GM21825 (cell line): ENCODE data around the gene PCDHGC5.

Experiments
- ATAC-seq: cut with Tn5 transposase; IDR thresholded peaks from one replicate; pipeline ENCODE4 v1.9.1; 2021; ENCODE audit warnings: mild to moderate bottlenecking, moderate library complexity; ENCODE audit not compliant: unreplicated experiment

Gene PCDHGC5

DNA sequence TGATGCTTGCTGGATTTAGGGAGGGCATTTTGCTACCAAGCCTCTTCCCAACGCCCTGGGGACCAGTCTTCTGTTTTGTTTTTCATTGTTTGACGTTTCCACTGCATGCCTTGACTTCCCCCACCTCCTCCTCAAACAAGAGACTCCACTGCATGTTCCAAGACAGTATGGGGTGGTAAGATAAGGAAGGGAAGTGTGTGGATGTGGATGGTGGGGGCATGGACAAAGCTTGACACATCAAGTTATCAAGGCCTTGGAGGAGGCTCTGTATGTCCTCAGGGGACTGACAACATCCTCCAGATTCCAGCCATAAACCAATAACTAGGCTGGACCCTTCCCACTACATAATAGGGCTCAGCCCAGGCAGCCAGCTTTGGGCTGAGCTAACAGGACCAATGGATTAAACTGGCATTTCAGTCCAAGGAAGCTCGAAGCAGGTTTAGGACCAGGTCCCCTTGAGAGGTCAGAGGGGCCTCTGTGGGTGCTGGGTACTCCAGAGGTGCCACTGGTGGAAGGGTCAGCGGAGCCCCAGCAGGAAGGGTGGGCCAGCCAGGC is 23.0 kb downstream of the PCDHGC5 start:
- ATAC-seq = no peak

DNA sequence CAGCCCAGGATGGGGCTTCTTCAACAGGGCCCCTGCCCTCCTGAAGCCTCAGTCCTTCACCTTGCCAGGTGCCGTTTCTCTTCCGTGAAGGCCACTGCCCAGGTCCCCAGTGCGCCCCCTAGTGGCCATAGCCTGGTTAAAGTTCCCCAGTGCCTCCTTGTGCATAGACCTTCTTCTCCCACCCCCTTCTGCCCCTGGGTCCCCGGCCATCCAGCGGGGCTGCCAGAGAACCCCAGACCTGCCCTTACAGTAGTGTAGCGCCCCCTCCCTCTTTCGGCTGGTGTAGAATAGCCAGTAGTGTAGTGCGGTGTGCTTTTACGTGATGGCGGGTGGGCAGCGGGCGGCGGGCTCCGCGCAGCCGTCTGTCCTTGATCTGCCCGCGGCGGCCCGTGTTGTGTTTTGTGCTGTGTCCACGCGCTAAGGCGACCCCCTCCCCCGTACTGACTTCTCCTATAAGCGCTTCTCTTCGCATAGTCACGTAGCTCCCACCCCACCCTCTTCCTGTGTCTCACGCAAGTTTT is 23.6 kb downstream of the PCDHGC5 start:
- no peak for ATAC-seq

DNA sequence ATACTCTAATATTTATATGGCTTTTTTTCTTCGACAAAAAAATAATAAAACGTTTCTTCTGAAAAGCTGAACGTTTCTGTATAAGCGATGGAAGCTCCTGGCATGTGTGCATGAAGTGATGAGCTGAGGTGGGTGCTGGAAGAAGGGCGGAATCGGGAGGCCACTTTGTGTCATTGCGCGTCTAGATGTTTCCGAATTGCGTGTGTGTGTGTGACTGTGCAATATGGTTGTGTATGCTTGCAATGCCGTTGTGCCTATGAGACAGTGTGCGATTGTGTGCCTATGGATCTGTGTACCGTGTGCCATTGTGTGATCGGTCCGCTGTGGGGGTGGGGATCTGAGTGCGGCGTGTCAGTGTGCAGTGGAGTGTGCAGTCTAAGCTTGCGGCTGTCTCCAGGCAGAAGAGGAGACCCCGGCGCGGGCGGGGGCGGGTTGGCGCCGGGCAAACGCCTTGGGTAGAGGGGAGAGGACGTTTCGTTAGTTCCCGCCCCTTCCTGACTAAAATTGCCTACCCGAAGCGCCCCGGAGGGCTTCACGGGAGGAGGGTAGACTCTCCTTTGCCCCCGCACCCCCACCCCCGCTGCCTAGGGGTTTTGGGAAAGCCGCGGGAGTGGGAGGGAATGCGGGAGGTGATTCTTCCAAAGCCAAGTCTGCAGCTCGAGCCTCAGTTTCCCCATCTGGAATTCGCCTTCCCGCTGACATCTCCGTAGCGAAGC is 24.2 kb downstream of the PCDHGC5 start:
- no peak for ATAC-seq

DNA sequence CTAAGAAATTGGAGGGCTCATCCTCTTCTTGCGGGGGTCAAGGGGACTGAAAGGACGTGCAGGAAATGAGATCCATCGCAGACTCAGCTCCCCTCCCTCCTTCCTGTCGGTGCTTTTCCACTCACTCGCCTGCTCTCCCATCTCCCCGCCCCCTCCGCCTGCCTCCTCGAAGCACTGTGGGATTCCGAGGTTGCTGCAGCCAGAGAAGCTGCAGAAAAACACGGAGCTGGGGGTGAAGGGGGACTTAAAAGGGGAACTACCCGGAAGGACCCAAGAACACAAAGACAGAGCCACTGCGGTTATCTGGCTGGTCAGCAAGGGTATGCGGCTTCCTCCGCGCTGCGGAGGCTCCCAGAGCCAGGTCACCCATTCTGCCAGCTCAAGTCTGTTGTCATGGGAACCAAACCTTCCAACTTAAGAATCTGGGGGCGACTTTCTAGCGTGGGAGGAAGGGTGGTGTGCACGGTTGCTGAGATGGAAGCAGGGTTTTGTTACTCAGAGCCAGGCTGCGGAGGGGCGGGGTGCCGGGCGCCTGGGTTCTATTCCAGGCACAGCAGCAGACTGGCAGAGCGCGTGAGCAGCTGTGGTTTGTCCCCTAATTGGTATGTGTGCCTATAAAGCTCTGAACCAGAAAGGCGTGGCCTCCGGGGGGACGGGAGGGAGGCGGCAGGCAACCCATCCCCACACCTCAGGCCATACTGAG is 24.9 kb downstream of the PCDHGC5 start:
- ATAC-seq = peak; percentile 32

DNA sequence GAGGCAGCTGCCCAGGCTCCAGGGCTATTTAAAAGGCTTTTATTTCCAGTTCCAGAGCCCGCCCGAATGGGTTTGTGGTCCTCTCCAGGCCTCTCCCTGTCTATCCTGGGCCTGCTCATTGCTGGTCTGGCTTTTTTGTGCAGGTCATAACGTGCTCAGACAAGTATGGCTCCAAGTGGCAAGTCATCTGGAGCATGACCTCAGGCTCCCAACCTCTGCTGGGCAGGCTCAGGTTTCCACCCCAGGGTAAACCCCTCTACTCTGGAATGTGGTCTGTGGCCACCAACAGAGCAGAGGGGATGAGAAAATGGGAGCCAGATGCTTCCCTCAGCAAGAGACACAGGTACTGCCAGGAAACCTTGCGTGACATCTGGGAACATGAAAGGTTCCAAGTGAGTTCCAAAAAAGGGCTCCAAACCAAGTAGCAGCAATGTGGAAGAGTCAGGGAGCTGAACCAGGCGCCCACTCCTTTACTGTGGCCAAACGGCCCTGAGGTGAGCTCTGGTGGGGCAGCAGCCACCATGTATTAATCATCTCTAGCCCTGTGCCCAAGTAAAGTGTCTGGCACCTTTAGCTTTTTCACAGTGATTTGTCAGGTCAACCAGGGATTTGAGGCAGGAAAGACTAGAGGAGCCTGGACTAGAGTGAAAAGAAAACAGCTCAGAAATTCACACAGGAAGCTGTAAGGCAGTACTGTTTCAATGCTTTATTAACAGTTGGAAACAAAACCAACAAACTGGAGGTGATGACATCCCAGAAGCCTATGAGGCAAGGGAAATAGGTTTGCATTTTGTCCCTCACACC is 25.7 kb downstream of the PCDHGC5 start:
- ATAC-seq = no peak

DNA sequence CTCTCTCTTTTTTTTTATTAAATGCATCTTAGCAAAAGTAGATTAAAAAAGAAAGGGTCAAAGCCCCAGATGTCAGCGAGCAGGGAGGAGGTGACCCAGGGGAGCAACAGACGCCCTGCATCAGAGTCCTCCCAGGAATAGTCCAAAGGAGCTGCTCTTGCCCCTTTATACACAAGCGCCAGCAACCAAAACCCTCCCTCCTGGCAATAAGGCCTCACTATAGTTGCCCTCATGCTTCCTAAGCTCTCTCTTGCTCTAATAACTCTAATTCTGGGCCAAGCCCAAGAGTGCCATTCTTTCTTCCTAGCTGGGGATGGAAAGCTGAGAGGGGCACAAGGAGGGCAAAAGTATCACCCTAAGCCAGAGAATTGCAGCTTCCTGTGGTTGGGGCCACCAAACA is 26.3 kb downstream of the PCDHGC5 start:
- ATAC-seq = no peak

DNA sequence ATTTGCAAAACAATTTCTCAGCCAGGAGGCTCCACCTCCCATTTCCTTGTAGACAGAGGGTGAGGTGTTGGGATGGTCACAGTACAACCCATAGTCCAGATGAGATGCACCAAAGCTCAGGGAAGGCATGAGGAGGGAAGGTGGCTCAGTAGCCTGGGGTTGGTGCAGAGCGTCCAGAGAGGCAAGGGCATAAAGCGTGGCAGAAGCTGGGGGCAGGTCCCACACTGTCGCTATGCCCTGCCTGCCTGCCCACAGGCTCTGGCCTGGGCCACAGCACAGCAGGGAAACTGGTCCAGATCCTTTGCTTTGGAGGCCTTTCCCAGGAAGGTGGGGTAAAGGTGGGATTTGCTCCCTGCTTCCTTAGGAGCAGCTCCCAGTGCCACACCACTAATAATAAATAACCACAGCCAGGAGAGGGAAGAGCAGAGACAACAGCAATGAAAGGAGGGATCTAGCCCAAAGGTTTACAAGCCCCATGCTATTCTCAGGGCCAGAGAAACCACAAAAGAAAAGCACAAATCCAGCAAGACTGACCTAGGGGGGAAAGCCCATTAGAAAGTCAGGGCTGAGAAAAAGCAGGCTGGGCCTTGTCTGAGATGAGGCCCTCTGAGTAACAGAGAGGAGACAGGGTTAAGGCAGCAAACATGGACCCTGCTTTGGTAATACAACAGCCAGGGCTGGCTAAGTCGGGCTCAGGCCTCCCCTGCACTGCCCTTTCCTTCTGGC is 27.2 kb downstream of the PCDHGC5 start:
- ATAC-seq = no peak

DNA sequence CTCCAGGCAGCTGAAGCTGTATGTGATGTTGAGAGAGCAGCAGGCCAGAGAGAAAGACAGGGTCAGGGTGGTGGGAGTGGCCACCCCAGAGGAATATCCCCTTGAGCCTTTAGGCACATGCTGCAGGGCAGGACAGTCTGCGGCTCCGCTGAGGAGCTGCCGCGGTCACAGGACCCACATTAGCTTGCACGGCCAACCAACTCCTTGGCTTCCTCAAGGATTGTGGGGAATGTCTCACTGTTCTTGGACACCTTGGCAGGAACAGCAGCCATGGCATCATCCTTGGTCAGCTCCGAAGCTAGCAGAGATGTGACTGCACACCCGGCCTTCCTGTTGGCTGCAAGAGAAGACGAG is 27.8 kb downstream of the PCDHGC5 start:
- ATAC-seq = no peak

DNA sequence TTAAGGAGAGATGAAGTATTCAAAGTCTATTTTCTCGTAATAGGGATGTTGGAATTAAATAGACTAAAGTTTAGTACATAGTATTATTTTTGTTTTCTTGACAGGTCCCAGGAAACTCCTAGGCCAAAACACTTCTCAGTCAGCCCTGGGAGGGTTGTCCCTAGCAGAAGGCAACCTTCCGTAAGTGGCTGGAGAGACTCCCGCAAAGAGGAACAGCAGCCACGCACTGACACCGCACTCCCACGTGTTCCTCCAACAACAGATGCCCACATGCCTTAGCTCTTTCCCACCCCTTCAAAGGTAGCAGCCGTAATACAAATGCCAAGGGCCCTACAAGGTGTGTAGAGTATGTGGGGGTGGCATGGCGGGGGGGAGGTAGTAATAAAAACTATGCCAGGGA is 28.4 kb downstream of the PCDHGC5 start:
- no peak for ATAC-seq

DNA sequence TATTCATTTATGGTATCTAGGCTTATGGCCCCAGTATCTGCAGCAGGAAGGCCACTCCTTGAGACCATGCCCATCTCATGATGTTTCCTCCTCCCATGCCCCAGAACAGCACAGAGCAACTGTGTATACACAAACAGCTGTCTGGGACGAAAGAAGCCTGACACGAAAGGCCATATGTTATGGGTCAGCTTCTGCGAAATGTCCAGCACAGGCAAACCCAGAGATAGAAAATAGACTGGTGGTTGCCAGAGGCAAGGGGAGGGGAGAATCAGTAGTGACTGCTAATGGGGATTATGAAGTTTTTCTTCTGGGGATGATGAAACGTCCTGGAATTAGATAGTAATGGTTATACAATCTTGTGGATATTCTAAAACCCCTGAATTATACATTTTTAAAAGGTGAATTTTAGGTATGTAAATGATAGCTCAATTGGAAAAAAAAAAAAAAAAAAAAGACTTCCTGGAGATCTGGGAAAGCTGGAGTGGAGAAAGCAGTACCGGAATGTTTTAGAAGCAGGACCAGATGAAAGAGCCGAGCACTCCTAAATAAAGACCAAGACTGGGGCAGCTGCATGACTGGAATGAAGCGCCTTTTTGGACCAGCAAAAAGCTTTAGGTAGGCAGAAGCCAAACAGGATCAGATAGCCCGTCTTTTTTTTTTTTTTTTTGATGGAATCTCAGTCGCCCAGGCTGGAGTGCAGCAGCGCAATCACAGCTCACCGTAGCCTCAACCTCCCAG is 29.2 kb downstream of the PCDHGC5 start:
- no peak for ATAC-seq

DNA sequence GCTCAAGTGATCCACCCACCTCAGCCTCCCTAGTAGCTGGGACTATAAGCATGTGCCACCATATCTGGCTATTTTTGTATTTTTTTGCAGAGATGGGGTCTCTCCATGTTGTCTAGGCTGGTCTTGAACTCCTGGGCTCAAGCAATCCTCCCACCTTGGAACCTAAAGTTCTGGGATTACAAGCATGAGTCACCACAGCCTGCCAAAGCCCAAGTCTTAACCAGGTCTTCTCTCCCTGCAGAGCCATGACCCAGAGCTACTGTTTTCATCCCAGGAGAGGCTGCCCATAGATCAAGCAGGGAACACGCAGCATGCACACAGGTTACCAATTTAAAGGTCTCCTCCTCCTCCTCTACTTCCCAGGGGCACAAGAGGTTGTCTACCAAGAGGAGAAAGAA is 29.7 kb downstream of the PCDHGC5 start:
- ATAC-seq = no peak

DNA sequence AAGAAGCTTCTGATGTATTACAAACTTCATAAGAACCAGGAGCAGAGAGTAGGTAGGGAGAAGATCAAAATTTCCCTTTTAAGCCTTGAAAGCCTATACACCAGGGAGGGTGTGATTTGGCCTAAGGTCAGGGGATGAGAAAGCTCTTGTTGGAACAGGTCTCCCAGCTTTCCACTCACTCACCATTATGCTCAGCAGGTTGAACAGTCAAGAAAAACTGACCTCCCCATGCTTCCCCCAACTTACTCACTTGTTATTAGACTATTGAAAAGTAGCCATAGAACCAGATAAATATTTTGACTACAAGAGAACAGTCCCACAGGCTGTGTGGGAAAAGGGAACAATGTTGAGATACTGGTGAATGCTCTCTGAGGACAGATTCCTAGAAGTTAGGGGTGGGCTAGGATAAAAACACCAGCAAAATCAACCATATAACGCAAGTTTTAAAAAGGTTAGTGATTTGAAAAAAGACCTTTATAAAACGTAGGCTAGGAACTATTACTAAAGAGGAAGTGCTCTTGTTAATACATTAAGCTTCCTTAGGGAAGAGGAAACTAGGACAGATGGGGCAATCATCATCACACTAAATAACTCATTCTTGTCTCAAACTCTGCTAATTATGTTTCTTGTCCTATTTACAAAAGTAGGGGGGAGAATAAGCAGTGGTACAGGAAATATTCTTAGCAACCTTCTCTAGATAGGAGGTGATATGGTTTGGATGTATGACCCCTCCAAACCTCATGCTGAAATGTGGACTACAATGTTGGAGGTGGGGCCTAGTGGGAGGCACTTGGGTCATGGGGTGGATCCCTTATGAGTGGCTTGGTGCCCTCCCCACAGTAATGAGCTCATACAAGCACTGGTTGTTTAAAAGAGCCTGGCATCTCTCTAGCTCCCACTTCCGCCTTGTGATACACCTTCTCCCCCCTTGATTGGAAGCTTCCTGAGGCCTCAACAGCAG is 31.0 kb downstream of the PCDHGC5 start:
- no peak for ATAC-seq

DNA sequence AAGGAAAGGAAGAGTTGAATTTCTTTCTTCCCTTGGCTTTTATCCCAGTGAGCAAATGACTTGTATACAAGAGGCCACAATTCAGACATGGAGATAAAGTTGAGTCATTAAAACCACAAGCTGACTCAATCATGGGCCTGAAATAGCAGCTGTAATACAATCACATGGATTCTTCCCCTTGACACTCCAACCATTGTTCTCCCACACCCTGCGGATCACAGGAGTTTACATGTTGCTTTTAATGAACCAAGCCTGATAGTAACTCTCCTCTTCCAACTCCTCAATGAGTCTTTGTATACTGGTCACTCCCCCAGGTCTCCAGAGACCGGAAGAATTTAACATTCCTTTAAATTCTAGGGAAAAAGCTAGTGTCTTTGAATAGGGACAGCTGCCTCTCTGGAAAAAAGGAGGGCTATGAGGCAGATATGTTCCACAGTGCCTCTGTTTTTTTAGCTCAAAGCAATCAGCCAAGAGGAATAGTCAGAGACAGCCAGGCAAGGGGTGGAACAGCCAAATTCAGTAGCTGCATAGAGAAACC is 32.4 kb downstream of the PCDHGC5 start:
- no peak for ATAC-seq

DNA sequence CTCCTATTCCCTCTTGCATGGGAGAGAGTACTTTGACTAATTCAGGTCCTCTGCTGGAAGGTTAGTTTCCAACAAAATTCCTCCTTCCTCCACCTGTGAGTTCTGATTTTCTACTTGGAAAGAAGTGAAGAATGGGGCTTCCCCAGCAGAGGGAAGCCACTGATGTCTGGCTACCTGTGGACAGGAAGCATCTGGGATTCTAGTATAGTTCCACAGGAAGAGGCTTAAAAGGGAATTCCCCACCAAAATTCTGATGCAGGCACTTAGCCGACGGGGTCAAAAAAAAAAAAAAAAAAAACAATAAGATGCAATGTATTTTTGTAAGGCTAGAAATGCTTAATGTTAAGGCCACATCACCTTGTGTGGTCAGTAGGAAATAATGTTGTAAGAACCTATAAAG is 33.4 kb downstream of the PCDHGC5 start:
- ATAC-seq = no peak

DNA sequence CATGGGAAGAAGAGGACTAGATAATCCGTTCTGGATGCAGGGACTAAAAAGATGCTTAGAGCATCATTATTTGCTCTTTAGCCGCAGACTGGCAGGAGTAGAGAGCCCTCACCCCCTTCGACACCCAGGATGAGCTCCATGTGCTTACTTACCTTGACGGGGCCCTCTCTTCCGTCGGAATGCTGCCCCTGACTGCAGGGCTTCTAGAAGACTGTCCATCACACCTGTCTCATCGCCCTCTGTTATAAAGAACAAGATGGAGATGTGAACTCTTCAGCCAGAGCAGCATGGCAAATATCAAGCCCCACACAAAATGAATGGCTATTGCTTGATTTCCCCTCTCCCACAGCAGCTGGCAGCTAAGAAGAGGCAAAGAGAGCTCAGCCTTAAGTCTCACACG is 35.1 kb downstream of the PCDHGC5 start:
- ATAC-seq = no peak

DNA sequence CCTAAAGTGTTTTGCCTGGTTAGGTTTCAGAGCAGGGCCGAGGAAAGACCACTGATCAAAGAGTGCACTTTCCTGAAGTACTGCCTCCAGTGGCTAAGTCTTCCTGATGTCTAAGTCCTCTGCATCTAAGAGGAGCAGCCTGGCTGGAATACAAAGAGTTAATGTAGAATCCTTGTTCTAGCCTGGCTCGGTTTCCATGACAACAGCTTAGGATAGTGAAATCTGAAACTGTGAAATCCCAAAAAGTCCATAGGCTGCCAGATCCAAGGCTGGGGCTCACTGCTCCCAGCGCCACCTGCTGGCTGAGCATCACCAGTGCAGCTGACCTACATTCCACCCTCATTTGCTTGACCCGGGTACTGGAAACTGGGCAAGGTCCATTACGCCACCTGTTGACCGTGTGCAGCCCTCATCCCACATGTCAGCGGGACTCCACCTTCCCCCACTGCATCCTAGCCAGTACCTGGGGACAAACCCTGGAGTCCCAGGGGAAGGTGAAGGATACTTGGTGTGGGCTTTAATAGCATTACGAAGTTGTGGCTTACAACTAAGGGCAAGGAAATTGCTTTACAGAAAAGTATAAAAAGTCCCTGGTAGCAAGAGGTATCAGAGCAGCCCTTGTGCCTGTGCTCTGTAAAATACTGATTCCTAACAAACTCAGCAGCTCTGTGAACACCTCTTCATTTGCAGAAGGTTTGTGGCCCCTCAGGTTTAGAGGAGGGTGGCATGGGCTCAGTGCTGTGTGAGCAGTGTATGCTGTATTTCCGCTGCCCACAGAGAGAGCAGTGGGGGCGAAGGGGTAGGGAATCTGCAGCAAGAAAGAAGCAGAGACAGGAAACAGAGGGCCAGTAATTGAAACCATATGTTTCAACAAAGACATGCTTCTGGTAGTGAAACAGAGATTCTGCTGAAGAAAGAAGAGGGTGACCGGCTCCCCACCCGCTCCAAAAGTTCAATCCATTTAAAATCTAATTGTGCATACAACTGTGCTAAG is 36.0 kb downstream of the PCDHGC5 start:
- ATAC-seq = peak; percentile 75

DNA sequence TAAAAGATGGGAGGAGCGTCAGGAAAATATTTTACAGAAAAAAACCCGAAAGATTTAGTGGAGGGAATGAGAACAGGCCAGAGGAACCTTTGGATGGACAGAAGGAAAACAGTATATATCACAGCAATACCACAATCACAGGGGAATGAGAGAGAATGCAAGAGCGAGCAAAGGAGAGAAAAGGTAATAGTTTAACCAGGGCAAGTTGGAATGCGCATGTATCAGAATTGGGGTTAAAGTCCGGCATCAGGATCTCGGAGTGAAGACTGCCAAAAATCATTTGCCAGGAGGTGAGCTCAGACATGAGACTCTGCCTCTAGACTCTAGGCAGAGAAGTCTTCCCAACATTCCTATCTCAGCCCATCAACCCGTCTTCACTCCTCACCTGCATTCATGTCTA is 36.8 kb downstream of the PCDHGC5 start:
- ATAC-seq = no peak
